Osteoblast (primary cell): ENCODE results near the gene ADAR. TPM values are rescaled to one million over a fixed set of nuclear protein-coding genes. Genes with fewer than 3 reads are reported as not detected.
A peak's percentile ranks its signal among the peaks of the same experiment; 100 is the strongest.

Experiments used
- DNase-seq: peaks from one replicate; pipeline ENCODE4 v3.0.0; 2011; ENCODE audit warnings: low spot score, mixed read lengths; ENCODE audit not compliant: insufficient read length; ENCODE audit errors: missing footprints
- H2AFZ ChIP-seq: 2 replicates; pipeline ENCODE4 v1.6.0; 2011; ENCODE audit warnings: mild to moderate bottlenecking, low read length
- H3K27ac ChIP-seq: 2 replicates; pipeline ENCODE4 v1.5.1; 2011; ENCODE audit warnings: mild to moderate bottlenecking, low read depth, low read length, moderate library complexity
- H3K27me3 ChIP-seq: 2 replicates; pipeline ENCODE4 v1.6.0; 2012; ENCODE audit warnings: mild to moderate bottlenecking, control low read depth, inconsistent platforms, low read length, moderate library complexity; ENCODE audit not compliant: insufficient read depth
- H3K36me3 ChIP-seq: 2 replicates; pipeline ENCODE4 v1.5.1; 2011; ENCODE audit warnings: mild to moderate bottlenecking, low read length, control low read depth, moderate library complexity; ENCODE audit not compliant: insufficient read depth
- H3K4me1 ChIP-seq: 2 replicates; pipeline ENCODE4 v1.5.1; 2011; ENCODE audit warnings: mild to moderate bottlenecking, low read length, control low read depth, moderate library complexity; ENCODE audit not compliant: insufficient read depth
- H3K4me2 ChIP-seq: 2 replicates; pipeline ENCODE4 v1.6.0; 2011; ENCODE audit warnings: mild to moderate bottlenecking, low read length; ENCODE audit not compliant: insufficient read depth
- H3K4me3 ChIP-seq: fragments of 200-600 bp; sonication (generic); 3 replicates; pipeline ENCODE4 v1.5.1; 2012; ENCODE audit warnings: mild to moderate bottlenecking, low read length, inconsistent platforms; ENCODE audit not compliant: insufficient read depth
- H3K79me2 ChIP-seq: 2 replicates; pipeline ENCODE4 v1.6.0; 2012; ENCODE audit warnings: mild to moderate bottlenecking, low read length, control low read depth, inconsistent platforms; ENCODE audit not compliant: insufficient read depth
- H3K9me3 ChIP-seq: 2 replicates; pipeline ENCODE4 v1.5.1; 2011; ENCODE audit warnings: low read depth, low read length, control low read depth
- H4K20me1 ChIP-seq: 2 replicates; pipeline ENCODE4 v1.6.0; 2012; ENCODE audit warnings: mild to moderate bottlenecking, low read length, control low read depth; ENCODE audit not compliant: insufficient read depth
- CTCF ChIP-seq: IDR thresholded peaks from 2 replicates; pipeline ENCODE4 v1.5.1; 2011; ENCODE audit warnings: mild to moderate bottlenecking, low read depth, low read length, moderate library complexity; ENCODE audit errors: extremely low read depth
- total RNA-seq: library from RNA; depleted of rRNA; stranded (reverse); fragments of >200 nt; gene quantifications from 2 replicates; pipeline ENCODE4 v1.2.3, GENCODE V29; 2012

Gene ADAR
- total RNA-seq, 1 donor: 118 TPM

- Histone ChIP-seq H3K9me3 (no peaks in the 10 kb centered on the region), H3K27me3 (no peaks in the 10 kb centered on the region), H4K20me1 (peaks cover 16% of the 10 kb centered on the region), H3K4me1 (no peaks in the 10 kb centered on the region), H3K27ac (no peak overlapping the region), H3K79me2 (no peaks in the 10 kb centered on the region), H3K36me3 (peaks cover 81% of the 10 kb centered on the region), H2AFZ (no peak overlapping the region), H3K4me2 (no peak overlapping the region), H3K4me3 (no peak overlapping the region)
- DNase-seq: no peak
- no peak for TF ChIP-seq CTCF
Measured at GRCh38 chr1:154581766-154582165, 26.2 kb downstream of the ADAR start.

GRCh38 chr1:154579374-154579773 lies 28.6 kb downstream of the ADAR start:
- H3K4me3 ChIP-seq: no peak overlapping the region
- H4K20me1 ChIP-seq: peaks cover 12% of the 10 kb centered on the region
- H3K27ac ChIP-seq: no peak overlapping the region
- no peaks in the 10 kb centered on the region for H3K4me1 ChIP-seq
- DNase-seq: no peak
- H3K27me3 ChIP-seq: no peaks in the 10 kb centered on the region
- H3K36me3 ChIP-seq: peaks cover 57% of the 10 kb centered on the region
- H3K79me2 ChIP-seq: no peaks in the 10 kb centered on the region
- TF ChIP-seq CTCF: no peak
- no peak overlapping the region for H2AFZ ChIP-seq
- no peaks in the 10 kb centered on the region for H3K9me3 ChIP-seq
- H3K4me2 ChIP-seq: no peak overlapping the region

- Histone ChIP-seq H3K4me3 (no peak overlapping the region), H3K4me2 (no peak overlapping the region), H4K20me1 (peaks cover 12% of the 10 kb centered on the region), H2AFZ (no peak overlapping the region), H3K27me3 (no peaks in the 10 kb centered on the region), H3K4me1 (no peaks in the 10 kb centered on the region), H3K36me3 (peaks cover 45% of the 10 kb centered on the region), H3K9me3 (no peaks in the 10 kb centered on the region), H3K79me2 (no peaks in the 10 kb centered on the region), H3K27ac (no peak overlapping the region)
- no peak for DNase-seq
- TF ChIP-seq CTCF: no peak
Measured at GRCh38 chr1:154578058-154578418, 29.9 kb downstream of the ADAR start.

- no peak overlapping the region for H3K4me3 ChIP-seq
- peaks cover 10% of the 10 kb centered on the region for H4K20me1 ChIP-seq
- no peaks in the 10 kb centered on the region for H3K9me3 ChIP-seq
- H3K36me3 ChIP-seq: peaks cover 40% of the 10 kb centered on the region
- no peak overlapping the region for H3K4me2 ChIP-seq
- DNase-seq: peak; percentile 27
- H3K27ac ChIP-seq: no peak overlapping the region
- H3K4me1 ChIP-seq: no peaks in the 10 kb centered on the region
- TF ChIP-seq CTCF: no peak
- H3K27me3 ChIP-seq: no peaks in the 10 kb centered on the region
- no peak overlapping the region for H2AFZ ChIP-seq
- H3K79me2 ChIP-seq: no peaks in the 10 kb centered on the region
Measured at GRCh38 chr1:154577346-154578057, 30.5 kb downstream of the ADAR start.
